Thyroid gland (tissue), 4 donors: ENCODE data around the gene FER1L5.

Source experiments
- POLR2A ChIP-seq, 2 donors: fragments of 450-650 bp; IDR thresholded peaks; one replicate each; pipeline ENCODE4 v1.6.1; 2017; ENCODE audit warnings: antibody characterized with exemption in 2 of 2, mild to moderate bottlenecking in 2 of 2, moderate library complexity in 1 of 2
- TF ChIP-seq, protein P1 (sequence below), 6 experiments: fragments of 200-600 bp in 3 of 6; fragments of 450-650 bp in 3 of 6; sonication (generic) in 3 of 6; IDR thresholded peaks; one replicate each; pipeline ENCODE4 v1.5.1; 2016 to 2019; ENCODE audit warnings: antibody characterized with exemption in 6 of 6, mild to moderate bottlenecking in 2 of 6, inconsistent platforms in 1 of 6, moderate library complexity in 1 of 6

DNA sequence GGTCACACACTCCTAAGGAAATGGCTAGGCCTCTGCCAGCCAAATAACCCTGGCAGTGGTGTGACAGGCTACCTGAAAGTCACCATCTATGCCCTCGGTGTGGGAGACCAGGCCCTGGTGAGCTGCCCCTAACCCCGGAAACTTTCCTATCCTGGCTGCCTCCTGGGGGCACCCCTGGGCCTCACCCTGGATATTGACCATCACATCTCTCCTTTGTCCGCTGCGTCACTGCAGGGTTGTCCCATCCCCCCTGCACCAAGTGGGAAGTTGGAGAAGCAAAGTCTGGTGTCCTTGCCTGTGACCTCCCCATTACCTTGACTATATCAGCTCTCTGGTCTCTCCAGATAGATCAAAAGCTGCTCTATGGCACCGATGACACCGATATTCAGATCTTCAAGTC, 18.8 kb downstream of the FER1L5 start:
- TF ChIP-seq POLR2A (IDR thresholded peaks at IDR 0.05): no peak
- TF ChIP-seq, protein P1, sequence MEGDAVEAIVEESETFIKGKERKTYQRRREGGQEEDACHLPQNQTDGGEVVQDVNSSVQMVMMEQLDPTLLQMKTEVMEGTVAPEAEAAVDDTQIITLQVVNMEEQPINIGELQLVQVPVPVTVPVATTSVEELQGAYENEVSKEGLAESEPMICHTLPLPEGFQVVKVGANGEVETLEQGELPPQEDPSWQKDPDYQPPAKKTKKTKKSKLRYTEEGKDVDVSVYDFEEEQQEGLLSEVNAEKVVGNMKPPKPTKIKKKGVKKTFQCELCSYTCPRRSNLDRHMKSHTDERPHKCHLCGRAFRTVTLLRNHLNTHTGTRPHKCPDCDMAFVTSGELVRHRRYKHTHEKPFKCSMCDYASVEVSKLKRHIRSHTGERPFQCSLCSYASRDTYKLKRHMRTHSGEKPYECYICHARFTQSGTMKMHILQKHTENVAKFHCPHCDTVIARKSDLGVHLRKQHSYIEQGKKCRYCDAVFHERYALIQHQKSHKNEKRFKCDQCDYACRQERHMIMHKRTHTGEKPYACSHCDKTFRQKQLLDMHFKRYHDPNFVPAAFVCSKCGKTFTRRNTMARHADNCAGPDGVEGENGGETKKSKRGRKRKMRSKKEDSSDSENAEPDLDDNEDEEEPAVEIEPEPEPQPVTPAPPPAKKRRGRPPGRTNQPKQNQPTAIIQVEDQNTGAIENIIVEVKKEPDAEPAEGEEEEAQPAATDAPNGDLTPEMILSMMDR (IDR thresholded peaks at IDR 0.05): no peak
